Loucy (cell line): ENCODE measurements around the gene ERAP2.

Experiments used
- H2AFZ ChIP-seq: fragments of 200-600 bp; sonication (generic); 2 replicates; pipeline ENCODE4 v1.6.0; 2016; ENCODE audit warnings: antibody characterized with exemption, mild to moderate bottlenecking, low read length, moderate library complexity
- H3F3A ChIP-seq: fragments of 200-600 bp; 2 replicates; pipeline ENCODE4 v1.6.0; 2016; ENCODE audit warnings: antibody characterized with exemption, low read depth, mild to moderate bottlenecking
- H3K27me3 ChIP-seq: fragments of 200-600 bp; sonication (generic); 2 replicates; pipeline ENCODE4 v1.6.1; 2014; ENCODE audit warnings: low read length, mild to moderate bottlenecking; ENCODE audit not compliant: insufficient read depth, poor library complexity, severe bottlenecking
- H3K36me3 ChIP-seq: fragments of 200-600 bp; sonication (generic); 2 replicates; pipeline ENCODE4 v1.6.1; 2016; ENCODE audit warnings: low read length; ENCODE audit not compliant: insufficient read depth
- H3K4me1 ChIP-seq: fragments of 200-600 bp; sonication (generic); 2 replicates; pipeline ENCODE4 v1.5.1; 2014; ENCODE audit warnings: low read length, mild to moderate bottlenecking; ENCODE audit not compliant: insufficient read depth, poor library complexity, severe bottlenecking
- H3K4me2 ChIP-seq: fragments of 200-600 bp; sonication (generic); 2 replicates; pipeline ENCODE4 v1.6.0; 2014; ENCODE audit warnings: antibody characterized with exemption, low read length, low read depth, mild to moderate bottlenecking; ENCODE audit not compliant: poor library complexity, severe bottlenecking
- H3K4me3 ChIP-seq: fragments of 200-600 bp; sonication (generic); 2 replicates; pipeline ENCODE4 v1.5.1; 2014; ENCODE audit warnings: low read length, mild to moderate bottlenecking, mixed read lengths; ENCODE audit not compliant: poor library complexity, severe bottlenecking
- H3K79me2 ChIP-seq: fragments of 200-600 bp; sonication (generic); 2 replicates; pipeline ENCODE4 v1.6.1; 2014; ENCODE audit warnings: low read length; ENCODE audit not compliant: insufficient read depth
- H3K9ac ChIP-seq: fragments of 200-600 bp; sonication (generic); 2 replicates; pipeline ENCODE4 v1.6.0; 2014; ENCODE audit warnings: mild to moderate bottlenecking, low read depth, low read length, moderate library complexity; ENCODE audit not compliant: poor library complexity, severe bottlenecking
- H3K9me2 ChIP-seq: fragments of 200-600 bp; sonication (generic); replicated peaks from 2 replicates; pipeline ENCODE4 v1.6.1; 2016; ENCODE audit warnings: low read depth, low read length, mixed read lengths
- H3K9me3 ChIP-seq: fragments of 200-600 bp; sonication (generic); 2 replicates; pipeline ENCODE4 v1.6.1; 2014; ENCODE audit warnings: mild to moderate bottlenecking, antibody characterized with exemption, low read length, low read depth; ENCODE audit not compliant: insufficient read depth
- H4K20me1 ChIP-seq: fragments of 200-600 bp; sonication (generic); 2 replicates; pipeline ENCODE4 v1.6.0; 2014; ENCODE audit warnings: antibody characterized with exemption, low read length, mild to moderate bottlenecking; ENCODE audit not compliant: insufficient read depth, poor library complexity, severe bottlenecking
- EZH2phosphoT487 ChIP-seq: fragments of 200-600 bp; IDR thresholded peaks from 2 replicates; pipeline ENCODE4 v1.6.1; 2018; ENCODE audit warnings: antibody characterized with exemption, mild to moderate bottlenecking, moderate library complexity, borderline replicate concordance
- TF ChIP-seq, protein P1 (sequence below): fragments of 200-600 bp; sonication (generic); conservative IDR thresholded peaks from 2 replicates; pipeline ENCODE4 v1.5.1; 2014; ENCODE audit warnings: mild to moderate bottlenecking, antibody characterized with exemption, low read length

The ERAP2 gene

DNA sequence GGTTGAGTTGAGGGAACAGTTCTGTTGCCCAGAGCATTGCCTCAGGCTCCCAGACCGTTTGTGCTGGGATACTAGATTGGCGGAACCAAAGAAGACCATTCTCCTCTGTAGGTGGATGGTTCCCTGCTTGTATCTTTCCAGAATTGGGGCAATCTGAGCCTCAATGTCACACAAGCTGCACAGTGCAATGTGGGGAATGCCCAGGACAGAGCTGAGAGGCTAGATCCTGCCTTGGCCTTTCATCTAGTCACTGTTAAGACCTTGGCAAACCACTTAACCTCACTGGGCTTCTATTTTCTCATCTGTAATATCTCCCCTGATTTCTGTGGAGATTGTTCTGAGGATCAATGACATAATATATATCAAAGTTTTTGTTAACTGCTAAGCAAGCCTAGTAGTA lies 16.9 kb upstream of the ERAP2 start:
- H3K4me2 ChIP-seq = no peak overlapping the region
- H3K79me2 ChIP-seq = no peaks in the 10 kb centered on the region
- H2AFZ ChIP-seq = no peak overlapping the region
- TF ChIP-seq, protein P1, sequence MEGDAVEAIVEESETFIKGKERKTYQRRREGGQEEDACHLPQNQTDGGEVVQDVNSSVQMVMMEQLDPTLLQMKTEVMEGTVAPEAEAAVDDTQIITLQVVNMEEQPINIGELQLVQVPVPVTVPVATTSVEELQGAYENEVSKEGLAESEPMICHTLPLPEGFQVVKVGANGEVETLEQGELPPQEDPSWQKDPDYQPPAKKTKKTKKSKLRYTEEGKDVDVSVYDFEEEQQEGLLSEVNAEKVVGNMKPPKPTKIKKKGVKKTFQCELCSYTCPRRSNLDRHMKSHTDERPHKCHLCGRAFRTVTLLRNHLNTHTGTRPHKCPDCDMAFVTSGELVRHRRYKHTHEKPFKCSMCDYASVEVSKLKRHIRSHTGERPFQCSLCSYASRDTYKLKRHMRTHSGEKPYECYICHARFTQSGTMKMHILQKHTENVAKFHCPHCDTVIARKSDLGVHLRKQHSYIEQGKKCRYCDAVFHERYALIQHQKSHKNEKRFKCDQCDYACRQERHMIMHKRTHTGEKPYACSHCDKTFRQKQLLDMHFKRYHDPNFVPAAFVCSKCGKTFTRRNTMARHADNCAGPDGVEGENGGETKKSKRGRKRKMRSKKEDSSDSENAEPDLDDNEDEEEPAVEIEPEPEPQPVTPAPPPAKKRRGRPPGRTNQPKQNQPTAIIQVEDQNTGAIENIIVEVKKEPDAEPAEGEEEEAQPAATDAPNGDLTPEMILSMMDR = no peak
- no peak for TF ChIP-seq EZH2phosphoT487
- H3F3A ChIP-seq = no peaks in the 10 kb centered on the region
- no peak overlapping the region for H3K4me3 ChIP-seq
- no peaks in the 10 kb centered on the region for H3K27me3 ChIP-seq
- H4K20me1 ChIP-seq = no peaks in the 10 kb centered on the region
- H3K9me2 ChIP-seq = no peaks in the 10 kb centered on the region
- H3K9me3 ChIP-seq = no peaks in the 10 kb centered on the region
- peaks cover 60% of the 10 kb centered on the region for H3K4me1 ChIP-seq
- no peak overlapping the region for H3K9ac ChIP-seq
- H3K36me3 ChIP-seq = no peaks in the 10 kb centered on the region

DNA sequence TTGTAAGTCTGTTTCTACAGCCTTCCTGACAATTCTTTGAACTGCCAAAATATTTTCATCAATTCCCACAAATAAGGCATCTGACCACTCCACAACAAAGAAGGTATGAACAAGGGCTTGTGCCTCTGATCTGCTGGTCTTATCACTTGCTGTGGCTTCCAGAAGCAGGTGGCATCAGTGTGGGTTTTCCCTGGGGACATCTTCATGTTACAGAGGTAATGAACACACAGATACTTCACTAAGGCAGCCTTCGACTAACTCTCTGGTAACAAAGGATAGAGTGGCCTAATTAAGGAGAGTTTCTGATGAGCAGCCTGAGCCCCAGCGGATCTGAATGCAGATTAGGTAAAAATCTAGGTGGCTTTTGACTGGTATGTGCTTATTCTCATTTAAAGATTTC lies 15.2 kb upstream of the ERAP2 start:
- H3K36me3 ChIP-seq = no peaks in the 10 kb centered on the region
- no peaks in the 10 kb centered on the region for H3K79me2 ChIP-seq
- no peak overlapping the region for H3K4me3 ChIP-seq
- H3K27me3 ChIP-seq = no peaks in the 10 kb centered on the region
- no peaks in the 10 kb centered on the region for H3K9me2 ChIP-seq
- H3K9me3 ChIP-seq = no peaks in the 10 kb centered on the region
- no peak overlapping the region for H2AFZ ChIP-seq
- peak overlapping the region; percentile 23 for H3K9ac ChIP-seq
- peak overlapping the region; percentile 34 for H3K4me2 ChIP-seq
- H3F3A ChIP-seq = no peaks in the 10 kb centered on the region
- no peaks in the 10 kb centered on the region for H4K20me1 ChIP-seq
- TF ChIP-seq, protein P1 = no peak
- TF ChIP-seq EZH2phosphoT487 = no peak
- H3K4me1 ChIP-seq = peaks cover 46% of the 10 kb centered on the region

DNA sequence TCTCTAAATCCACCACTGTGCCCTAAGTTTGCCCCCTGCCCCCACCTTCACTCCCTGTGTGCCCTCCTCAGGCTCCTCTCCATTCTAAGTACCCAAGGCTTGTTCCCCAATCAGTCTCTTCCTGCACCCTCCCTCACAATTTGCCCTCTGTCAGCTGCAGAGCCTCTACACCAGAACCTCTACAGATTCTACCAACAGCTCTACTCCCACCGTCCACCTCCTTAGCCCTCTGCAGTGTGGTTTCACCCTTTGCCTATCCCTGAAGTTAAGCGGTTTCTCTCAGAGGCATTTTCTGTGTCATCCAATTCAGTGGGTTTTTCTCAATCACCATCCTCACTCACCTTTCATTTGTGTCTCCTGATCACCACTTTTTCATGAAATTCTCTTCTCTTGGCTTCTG lies 13.2 kb upstream of the ERAP2 start:
- Histone ChIP-seq H4K20me1 (no peaks in the 10 kb centered on the region), H3K4me2 (no peak overlapping the region), H3F3A (no peaks in the 10 kb centered on the region), H2AFZ (peak overlapping the region; percentile 18), H3K9ac (no peak overlapping the region), H3K9me2 (no peaks in the 10 kb centered on the region), H3K27me3 (no peaks in the 10 kb centered on the region), H3K9me3 (no peaks in the 10 kb centered on the region), H3K4me3 (no peak overlapping the region), H3K79me2 (no peaks in the 10 kb centered on the region), H3K4me1 (peaks cover 34% of the 10 kb centered on the region), H3K36me3 (no peaks in the 10 kb centered on the region)
- no peak for TF ChIP-seq EZH2phosphoT487
- TF ChIP-seq, protein P1 = no peak
